IPS DF 19.7 (cell line): ENCODE data around the gene COL13A1.

ENCODE experiments used
- DNase-seq: peaks from one replicate; pipeline ENCODE4 v3.0.0-alpha.2; 2013; ENCODE audit warnings: low read depth, low spot score

The COL13A1 gene

GRCh38 chr10:69963835-69964710, 162.4 kb downstream of the COL13A1 start:
- DNase-seq: no peak

- no peak for DNase-seq
Observed at GRCh38 chr10:69965086-69965485, 163.4 kb downstream of the COL13A1 start.

GRCh38 chr10:69965919-69966662, 164.4 kb downstream of the COL13A1 start:
- DNase-seq: no peak

- no peak for DNase-seq
Observed at GRCh38 chr10:69968830-69969229, 167.1 kb downstream of the COL13A1 start.

GRCh38 chr10:69969977-69970376, 168.3 kb downstream of the COL13A1 start:
- no peak for DNase-seq

GRCh38 chr10:69972981-69973397, 171.3 kb downstream of the COL13A1 start:
- DNase-seq: no peak

- no peak for DNase-seq
Observed at GRCh38 chr10:69973678-69974077, 172.0 kb downstream of the COL13A1 start.

- no peak for DNase-seq
Observed at GRCh38 chr10:69974551-69975155, 172.9 kb downstream of the COL13A1 start.

- DNase-seq: no peak
Observed at GRCh38 chr10:69976795-69977546, 175.3 kb downstream of the COL13A1 start.

GRCh38 chr10:69979174-69979573, 177.5 kb downstream of the COL13A1 start:
- DNase-seq: no peak

- DNase-seq: no peak
Observed at GRCh38 chr10:69980672-69981071, 179.0 kb downstream of the COL13A1 start.

GRCh38 chr10:69988094-69988493, 186.4 kb downstream of the COL13A1 start:
- no peak for DNase-seq

- DNase-seq: no peak
Observed at GRCh38 chr10:69991151-69991550, 189.4 kb downstream of the COL13A1 start.

GRCh38 chr10:69994262-69994661, 192.6 kb downstream of the COL13A1 start:
- DNase-seq: peak; percentile 15

- DNase-seq: no peak
Observed at GRCh38 chr10:69996611-69997010, 194.9 kb downstream of the COL13A1 start.

GRCh38 chr10:70000262-70000661, 198.6 kb downstream of the COL13A1 start:
- DNase-seq: no peak

- DNase-seq: no peak
Observed at GRCh38 chr10:70007116-70007820, 205.6 kb downstream of the COL13A1 start.
